Esophagus squamous epithelium (tissue), 5 donors: ENCODE data around the gene FRYL. TPM values are rescaled to one million over a fixed set of nuclear protein-coding genes. Genes with fewer than 3 reads are reported as not detected.

Source experiments
- DNase-seq: peaks from one replicate; lab custom pipeline; 2025; lab: John Stamatoyannopoulos, UW
- H3K27ac ChIP-seq, 4 donors: fragments of 200-600 bp; sonication (generic); one replicate each; pipeline ENCODE4 v1.5.1; 2016 to 2019; ENCODE audit warnings: mild to moderate bottlenecking in 1 of 4
- H3K27me3 ChIP-seq, 4 donors: fragments of 200-600 bp; sonication (generic); 1 replicate in 3 of 4; 2 replicates in 1 of 4; pipeline versions ENCODE4 v1.5.1 to v1.6.0; 2017 to 2021; ENCODE audit warnings: antibody characterized with exemption in 1 of 4
- H3K36me3 ChIP-seq, 3 donors: fragments of 200-600 bp; sonication (generic); one replicate each; pipeline ENCODE4 v1.5.1; 2016 to 2019
- H3K4me1 ChIP-seq, 3 donors: fragments of 200-600 bp; sonication (generic); one replicate each; pipeline ENCODE4 v1.5.1; 2017 to 2019
- H3K4me3 ChIP-seq, 4 donors: fragments of 200-600 bp; sonication (generic); 1 replicate in 3 of 4; 2 replicates in 1 of 4; pipeline ENCODE4 v1.5.1; 2016 to 2019; ENCODE audit warnings: mild to moderate bottlenecking in 2 of 4, moderate library complexity in 1 of 4
- H3K9me3 ChIP-seq, 3 donors: fragments of 200-600 bp; sonication (generic); one replicate each; pipeline ENCODE4 v1.5.1; 2016 to 2019
- CTCF ChIP-seq, 6 experiments: fragments of 450-650 bp in 4 of 6; fragments of 200-600 bp in 2 of 6; sonication (generic) in 2 of 6; IDR thresholded peaks; one replicate each; pipeline ENCODE4 v1.5.1; 2016 to 2019; ENCODE audit warnings: antibody characterized with exemption in 6 of 6, mild to moderate bottlenecking in 4 of 6, moderate library complexity in 4 of 6
- POLR2A ChIP-seq, 4 donors: fragments of 450-650 bp; IDR thresholded peaks; one replicate each; pipeline ENCODE4 v1.6.1; 2017; ENCODE audit warnings: antibody characterized with exemption in 4 of 4, mild to moderate bottlenecking in 4 of 4, moderate library complexity in 3 of 4
- WGBS, 2 donors: methylation state at CpG; one replicate each; pipeline ENCODE4 v1.1.5; 2018; 5-methylcytosine and 5-hydroxymethylcytosine counted together
- intact Hi-C: fragments of 100-400 bp; cut with DNase I; formaldehyde crosslinking; loops from one replicate; pipeline ENCODE4 v1.15.0; 2022
- total RNA-seq, 4 donors: library from RNA; depleted of rRNA; stranded (reverse); fragments of >200 nt; gene quantifications; one replicate each; pipeline ENCODE4 v1.1.0, GENCODE V29; 2016
- donor health status: DM: yes; HTN: yes; CAD: no.

Gene FRYL
- total RNA-seq, 4 donors from 2014 or later = 26.1 to 69.6 (median 38.1) TPM

- Histone ChIP-seq H3K36me3 (no peaks in the 10 kb centered on the region), H3K9me3 (no peaks in the 10 kb centered on the region), H3K4me3 (no peak overlapping the region), H3K4me1 (peaks cover 0 to 24% (median 18%) of the 10 kb centered on the region in 3 donors), H3K27ac (no peak overlapping the region), H3K27me3 (no peaks in the 10 kb centered on the region)
- 70 to 92% methylated on average over 2 of the region's 2 CpGs for WGBS, 2 donors
- TF ChIP-seq CTCF (IDR thresholded peaks at IDR 0.05) = no peak
- TF ChIP-seq POLR2A (IDR thresholded peaks at IDR 0.05) = no peak
- DNase-seq = no peak
- intact Hi-C loops = no loop called here
These were observed 85.3 kb downstream of the FRYL start for GRCh38 chr4:48694824-48695223.

- H3K27me3 ChIP-seq = no peaks in the 10 kb centered on the region
- H3K4me1 ChIP-seq = peaks cover 0 to 16% (median 10%) of the 10 kb centered on the region in 3 donors
- H3K4me3 ChIP-seq = no peak overlapping the region
- H3K27ac ChIP-seq = no peak overlapping the region
- intact Hi-C loops = no loop called here
- no peaks in the 10 kb centered on the region for H3K9me3 ChIP-seq
- 84 to 90% methylated on average over 8 of the region's 8 CpGs for WGBS, 2 donors
- no peak for TF ChIP-seq POLR2A (IDR thresholded peaks at IDR 0.05)
- no peaks in the 10 kb centered on the region for H3K36me3 ChIP-seq
- DNase-seq = no peak
These were observed 86.1 kb downstream of the FRYL start for GRCh38 chr4:48693856-48694574.

- Histone ChIP-seq H3K4me1 (peaks cover 0 to 6% (median 5%) of the 10 kb centered on the region in 3 donors), H3K9me3 (no peaks in the 10 kb centered on the region), H3K27ac (no peak overlapping the region), H3K36me3 (no peaks in the 10 kb centered on the region), H3K27me3 (no peaks in the 10 kb centered on the region), H3K4me3 (no peak overlapping the region)
- intact Hi-C loops = no loop called here
- DNase-seq = no peak
- WGBS, 2 donors = 88 to 92% methylated on average over 2 of the region's 2 CpGs
- TF ChIP-seq CTCF (IDR thresholded peaks at IDR 0.05) = no peak
- TF ChIP-seq POLR2A (IDR thresholded peaks at IDR 0.05) = no peak
These were observed 87.2 kb downstream of the FRYL start for GRCh38 chr4:48692897-48693296.

- H3K4me3 ChIP-seq = no peak overlapping the region
- no peaks in the 10 kb centered on the region for H3K27me3 ChIP-seq
- H3K36me3 ChIP-seq = no peaks in the 10 kb centered on the region
- no peak for DNase-seq
- H3K9me3 ChIP-seq = no peaks in the 10 kb centered on the region
- no peak overlapping the region for H3K27ac ChIP-seq
- no peak for TF ChIP-seq CTCF (IDR thresholded peaks at IDR 0.05)
- TF ChIP-seq POLR2A (IDR thresholded peaks at IDR 0.05) = no peak
- WGBS, 2 donors = 72 to 89% methylated on average over 2 of the region's 2 CpGs
- peaks cover 0 to 6% (median 0%) of the 10 kb centered on the region in 3 donors for H3K4me1 ChIP-seq
- intact Hi-C loops = no loop called here
These were observed 88.0 kb downstream of the FRYL start for GRCh38 chr4:48692044-48692443.

DNA sequence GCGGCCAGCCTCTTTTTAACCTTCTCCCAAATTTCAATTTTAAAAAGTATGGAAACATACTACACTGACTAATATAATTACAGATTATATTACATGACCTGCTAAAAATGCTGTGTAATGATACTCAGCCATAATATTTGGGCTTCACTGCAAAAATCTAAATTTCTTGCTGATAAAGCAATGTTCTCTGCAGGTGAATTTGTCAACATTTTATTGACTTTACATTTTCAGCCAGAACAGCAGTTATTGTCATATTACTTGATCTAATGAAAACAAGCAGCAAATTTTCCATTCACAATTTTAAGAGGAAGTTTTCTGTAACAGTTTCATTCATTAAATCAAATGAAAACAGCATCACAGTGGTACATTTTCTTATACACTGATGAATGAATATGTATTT is 91.1 kb downstream of the FRYL start:
- Histone ChIP-seq H3K4me3 (no peak overlapping the region), H3K36me3 (no peaks in the 10 kb centered on the region), H3K9me3 (no peaks in the 10 kb centered on the region), H3K27ac (no peak overlapping the region), H3K4me1 (peaks cover 0 to 6% (median 0%) of the 10 kb centered on the region in 3 donors), H3K27me3 (no peaks in the 10 kb centered on the region)
- WGBS, 2 donors = 94 to 95% methylated on average over 1 of the region's 1 CpG
- intact Hi-C loops = no loop called here
- no peak for DNase-seq
- TF ChIP-seq CTCF (IDR thresholded peaks at IDR 0.05) = no peak
- TF ChIP-seq POLR2A (IDR thresholded peaks at IDR 0.05) = no peak
